ENCODE data around the gene PGLYRP4.

PGLYRP4 gene

DNA sequence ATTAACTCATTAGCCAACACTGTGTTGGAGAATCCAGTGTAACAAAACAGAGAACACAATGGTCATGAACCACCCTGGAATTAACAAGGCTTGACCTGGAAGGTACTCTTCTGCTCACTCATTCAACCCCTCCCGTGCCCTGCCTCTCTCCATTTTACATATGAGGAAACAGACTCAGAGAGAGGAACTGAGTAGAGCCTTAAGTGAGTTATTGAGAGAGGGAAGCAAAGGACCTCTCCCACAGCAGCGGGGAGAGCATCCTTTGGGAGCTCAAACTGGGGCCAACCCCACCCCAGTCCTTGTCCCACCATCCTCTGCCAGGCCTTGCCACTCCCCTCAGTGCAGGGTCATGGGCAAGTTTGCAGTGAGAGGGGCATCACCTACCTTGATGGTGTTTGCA, 25.4 kb upstream of the PGLYRP4 start:
- Histone ChIP-seq H3K4me3 (ENCODE audit: low read length) (no peak overlapping the region), H3K36me3 (ENCODE audit: control insufficient read depth, insufficient read depth, low read length, severe bottlenecking) (no peaks in the 10 kb centered on the region)

DNA sequence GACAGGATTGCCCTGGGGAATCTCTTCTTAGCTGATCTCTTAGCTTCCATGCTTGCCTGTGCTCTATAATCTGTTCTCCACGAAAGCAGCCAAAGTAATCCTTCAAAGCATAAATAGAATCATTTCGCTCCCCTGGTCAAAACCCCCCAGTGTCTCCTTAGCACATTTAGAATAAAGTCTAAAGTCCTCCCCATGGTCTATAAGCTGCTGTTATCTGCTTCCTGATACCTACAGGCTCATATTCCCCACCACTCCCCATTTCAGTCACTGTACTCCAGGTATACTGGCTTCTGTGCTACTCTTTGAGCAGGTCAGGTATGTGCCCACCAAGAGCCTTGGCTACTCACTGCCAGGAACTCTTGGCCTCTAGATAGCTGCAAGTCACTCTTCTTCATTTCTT, 23.9 kb upstream of the PGLYRP4 start:
- Histone ChIP-seq H3K4me1 (ENCODE audit: control insufficient read depth, insufficient read depth, low read length) (peaks cover 10% of the 10 kb centered on the region), H3K9ac (ENCODE audit: low read length) (no peak overlapping the region), H3K27me3 (replicated peaks; ENCODE audit: control insufficient read depth, insufficient read depth, low read length) (peaks cover 23% of the 10 kb centered on the region), H3K9me3 (ENCODE audit: control insufficient read depth, low read length) (no peaks in the 10 kb centered on the region), H3K36me3 (ENCODE audit: control insufficient read depth, insufficient read depth, low read length, severe bottlenecking) (no peaks in the 10 kb centered on the region), H3K4me3 (ENCODE audit: low read length) (no peak overlapping the region)
- no peak for DNase-seq (ENCODE audit: low read depth)

More for the DNA sequence above, 25.4 kb upstream of the PGLYRP4 start:
- H3K4me1 ChIP-seq (ENCODE audit: control insufficient read depth, insufficient read depth, low read length) = peaks cover 10% of the 10 kb centered on the region
- H3K9me3 ChIP-seq (ENCODE audit: control insufficient read depth, low read length) = no peaks in the 10 kb centered on the region
- H3K9ac ChIP-seq (ENCODE audit: low read length) = no peak overlapping the region
- peaks cover 20% of the 10 kb centered on the region for H3K27me3 ChIP-seq (replicated peaks; ENCODE audit: control insufficient read depth, insufficient read depth, low read length)
- no peak for DNase-seq (ENCODE audit: low read depth)

DNA sequence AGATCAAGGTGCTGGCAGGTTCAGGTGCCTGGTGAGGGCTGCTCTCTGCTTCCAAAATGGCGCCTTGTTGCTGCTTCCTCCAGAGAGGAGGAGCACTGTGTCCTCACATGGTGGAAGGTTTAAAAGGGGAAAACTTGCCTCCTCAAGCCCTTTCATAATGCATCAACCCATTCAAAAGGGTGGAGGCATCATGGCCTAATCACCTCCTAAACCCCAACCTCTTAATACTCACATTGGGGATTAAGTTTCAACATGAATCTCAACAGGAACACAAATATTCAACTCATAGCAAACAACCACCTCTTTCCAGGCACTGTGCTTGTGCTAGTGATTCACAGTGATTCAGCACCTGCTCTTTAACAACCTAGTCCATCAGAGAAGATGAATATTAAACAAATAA, 22.6 kb upstream of the PGLYRP4 start:
- Histone ChIP-seq H3K9ac (ENCODE audit: low read length) (no peak overlapping the region), H3K36me3 (ENCODE audit: control insufficient read depth, insufficient read depth, low read length, severe bottlenecking) (no peaks in the 10 kb centered on the region), H3K27me3 (replicated peaks; ENCODE audit: control insufficient read depth, insufficient read depth, low read length) (peaks cover 33% of the 10 kb centered on the region), H3K4me3 (ENCODE audit: low read length) (no peak overlapping the region), H3K9me3 (ENCODE audit: control insufficient read depth, low read length) (no peaks in the 10 kb centered on the region), H3K4me1 (ENCODE audit: control insufficient read depth, insufficient read depth, low read length) (peaks cover 10% of the 10 kb centered on the region)
- DNase-seq (ENCODE audit: low read depth) = no peak

DNA sequence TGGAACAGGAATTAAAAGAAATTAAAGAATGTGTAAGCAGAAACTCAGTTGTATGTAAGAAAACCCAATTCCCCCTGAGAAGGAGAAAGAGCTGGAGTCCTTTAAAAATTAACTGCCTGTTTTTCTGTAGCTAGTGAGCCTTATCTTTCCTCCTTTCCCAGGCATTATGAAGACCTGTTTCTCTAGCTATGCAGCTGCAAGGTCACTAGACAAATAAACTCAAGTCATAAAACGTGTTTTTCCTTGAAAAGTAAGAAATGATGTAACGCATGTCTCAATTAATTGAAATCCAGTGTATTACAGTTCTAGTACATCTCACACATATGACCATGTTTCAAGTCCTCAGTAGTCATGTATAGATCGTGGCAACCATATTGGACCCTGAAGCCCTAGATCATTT, 21.5 kb upstream of the PGLYRP4 start:
- Histone ChIP-seq H3K4me1 (ENCODE audit: control insufficient read depth, insufficient read depth, low read length) (peaks cover under 1% of the 10 kb centered on the region), H3K27me3 (replicated peaks; ENCODE audit: control insufficient read depth, insufficient read depth, low read length) (peaks cover 34% of the 10 kb centered on the region), H3K36me3 (ENCODE audit: control insufficient read depth, insufficient read depth, low read length, severe bottlenecking) (no peaks in the 10 kb centered on the region), H3K4me3 (ENCODE audit: low read length) (no peak overlapping the region), H3K9ac (ENCODE audit: low read length) (no peak overlapping the region), H3K9me3 (ENCODE audit: control insufficient read depth, low read length) (no peaks in the 10 kb centered on the region)
- no peak for DNase-seq (ENCODE audit: low read depth)

- no peaks in the 10 kb centered on the region for H3K9me3 ChIP-seq (ENCODE audit: control insufficient read depth, low read length)
- H3K9ac ChIP-seq (ENCODE audit: low read length) = no peak overlapping the region
- H3K36me3 ChIP-seq (ENCODE audit: control insufficient read depth, insufficient read depth, low read length, severe bottlenecking) = no peaks in the 10 kb centered on the region
- no peaks in the 10 kb centered on the region for H3K4me1 ChIP-seq (ENCODE audit: control insufficient read depth, insufficient read depth, low read length)
- DNase-seq (ENCODE audit: low read depth) = no peak
- H3K27me3 ChIP-seq (replicated peaks; ENCODE audit: control insufficient read depth, insufficient read depth, low read length) = peaks cover 40% of the 10 kb centered on the region
- no peak overlapping the region for H3K4me3 ChIP-seq (ENCODE audit: low read length)
These were observed 19.9 kb upstream of the PGLYRP4 start for GRCh38 chr1:153368495-153368894.

DNA sequence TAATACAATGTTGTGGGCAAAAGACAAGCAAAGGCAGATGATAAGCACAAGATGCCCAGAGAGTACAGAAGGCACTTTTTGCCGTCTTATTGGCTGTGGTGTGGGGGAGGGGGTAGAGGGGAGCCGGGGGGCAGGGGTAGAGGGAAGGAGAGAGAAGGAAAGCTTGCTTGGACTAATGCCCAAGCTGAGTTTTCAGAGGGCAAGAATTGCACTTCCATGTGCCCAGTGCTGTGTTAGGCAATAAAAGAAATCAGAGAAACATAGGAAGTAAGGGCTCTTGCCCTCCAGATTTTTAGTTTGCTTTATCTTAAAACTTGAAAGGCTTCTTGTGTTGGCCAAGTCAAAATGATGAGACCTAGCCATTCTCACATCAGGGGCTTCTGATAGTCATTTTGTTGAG, 18.4 kb upstream of the PGLYRP4 start:
- Histone ChIP-seq H3K9ac (ENCODE audit: low read length) (no peak overlapping the region), H3K36me3 (ENCODE audit: control insufficient read depth, insufficient read depth, low read length, severe bottlenecking) (no peaks in the 10 kb centered on the region), H3K9me3 (ENCODE audit: control insufficient read depth, low read length) (no peaks in the 10 kb centered on the region), H3K4me1 (ENCODE audit: control insufficient read depth, insufficient read depth, low read length) (no peaks in the 10 kb centered on the region), H3K27me3 (replicated peaks; ENCODE audit: control insufficient read depth, insufficient read depth, low read length) (peaks cover 40% of the 10 kb centered on the region), H3K4me3 (ENCODE audit: low read length) (no peak overlapping the region)
- no peak for DNase-seq (ENCODE audit: low read depth)

DNA sequence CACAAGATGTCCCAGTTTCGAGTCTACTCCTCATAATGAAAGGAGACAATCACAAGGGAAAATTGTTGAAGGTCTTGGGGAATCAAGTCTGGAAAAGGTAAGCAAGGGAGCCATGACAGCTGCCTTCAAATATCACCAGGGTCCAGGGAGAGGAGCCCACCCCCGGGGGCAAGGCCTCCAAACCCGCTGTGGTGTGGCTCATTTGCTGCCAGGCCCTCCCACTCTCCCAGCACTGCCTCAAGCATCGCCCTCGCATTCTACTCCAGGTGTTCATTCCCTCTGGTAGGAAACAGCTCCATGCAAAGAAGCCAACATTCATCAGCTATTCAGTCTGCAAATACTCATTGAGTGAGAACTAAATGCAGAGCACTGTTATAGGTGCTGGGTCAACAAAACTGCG, 17.6 kb upstream of the PGLYRP4 start:
- Histone ChIP-seq H3K4me1 (ENCODE audit: control insufficient read depth, insufficient read depth, low read length) (no peaks in the 10 kb centered on the region), H3K9me3 (ENCODE audit: control insufficient read depth, low read length) (no peaks in the 10 kb centered on the region), H3K36me3 (ENCODE audit: control insufficient read depth, insufficient read depth, low read length, severe bottlenecking) (no peaks in the 10 kb centered on the region), H3K4me3 (ENCODE audit: low read length) (no peak overlapping the region), H3K27me3 (replicated peaks; ENCODE audit: control insufficient read depth, insufficient read depth, low read length) (peaks cover 40% of the 10 kb centered on the region), H3K9ac (ENCODE audit: low read length) (no peak overlapping the region)
- DNase-seq (ENCODE audit: low read depth) = no peak

DNA sequence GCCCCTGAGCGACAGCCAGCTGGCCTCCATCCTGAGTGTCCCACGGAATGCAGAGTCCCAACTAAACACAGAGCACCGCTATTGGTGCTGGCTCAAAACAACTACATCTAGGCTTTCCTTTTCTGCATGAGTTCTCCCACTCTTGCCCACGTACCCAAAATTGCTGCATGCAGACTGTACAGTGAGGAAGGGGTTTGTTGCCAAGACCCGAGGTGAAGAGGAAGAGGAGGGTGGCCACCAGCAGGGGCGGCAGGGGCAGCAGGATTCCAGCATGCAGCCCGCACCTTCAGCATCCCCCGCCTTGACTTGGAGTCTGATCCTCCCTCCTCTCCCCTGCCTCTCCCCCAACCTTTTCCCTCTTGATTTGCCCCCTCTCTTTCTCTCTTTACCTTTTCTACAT, 17.1 kb upstream of the PGLYRP4 start:
- H3K9ac ChIP-seq (ENCODE audit: low read length) = no peak overlapping the region
- DNase-seq (ENCODE audit: low read depth) = no peak
- H3K27me3 ChIP-seq (replicated peaks; ENCODE audit: control insufficient read depth, insufficient read depth, low read length) = peaks cover 40% of the 10 kb centered on the region
- no peaks in the 10 kb centered on the region for H3K9me3 ChIP-seq (ENCODE audit: control insufficient read depth, low read length)
- H3K4me1 ChIP-seq (ENCODE audit: control insufficient read depth, insufficient read depth, low read length) = no peaks in the 10 kb centered on the region
- no peaks in the 10 kb centered on the region for H3K36me3 ChIP-seq (ENCODE audit: control insufficient read depth, insufficient read depth, low read length, severe bottlenecking)
- H3K4me3 ChIP-seq (ENCODE audit: low read length) = no peak overlapping the region

DNA sequence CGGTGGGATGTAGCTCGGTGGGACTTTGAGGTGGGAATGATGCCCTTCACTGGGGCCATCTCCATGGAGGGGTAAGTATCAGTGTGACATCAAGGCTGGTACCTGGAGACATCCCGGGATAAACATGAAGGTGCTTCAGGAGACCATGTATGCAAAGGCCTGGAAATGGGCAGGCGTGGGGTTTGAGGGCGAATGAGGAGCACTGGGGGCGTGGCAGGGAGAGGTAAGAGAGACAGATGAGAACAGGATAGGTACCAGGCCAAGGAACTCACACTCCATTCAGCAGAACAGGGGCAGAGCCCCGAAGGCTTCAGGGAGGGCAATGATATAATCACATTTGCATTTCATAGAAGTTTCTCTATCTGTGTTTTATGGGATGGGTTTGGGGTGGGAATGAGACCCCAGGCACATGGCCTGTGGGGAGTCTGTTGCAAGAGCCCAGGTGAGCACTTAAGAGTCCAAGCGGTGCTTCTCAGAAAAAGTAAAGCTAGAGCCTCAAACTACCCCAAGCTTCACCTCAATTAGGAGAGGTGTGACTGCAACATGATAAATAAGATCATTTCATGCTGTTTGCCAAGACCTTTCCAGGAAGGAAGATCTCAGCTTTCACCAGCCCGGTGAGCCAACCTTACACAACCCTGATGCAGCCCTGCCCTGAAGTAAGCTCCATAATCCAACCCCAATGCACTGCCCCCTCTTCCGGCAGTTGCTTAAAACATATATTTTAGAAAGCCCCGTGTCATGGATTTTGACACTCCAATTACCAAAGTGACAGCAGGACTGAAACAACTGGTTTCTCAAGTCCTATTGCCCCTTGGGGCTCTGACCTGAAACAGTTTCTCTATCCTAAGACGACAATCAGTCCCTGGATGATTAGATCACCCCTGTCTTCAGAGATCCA, 16.4 kb upstream of the PGLYRP4 start:
- Histone ChIP-seq H3K27me3 (replicated peaks; ENCODE audit: control insufficient read depth, insufficient read depth, low read length) (peaks cover 43% of the 10 kb centered on the region), H3K4me1 (ENCODE audit: control insufficient read depth, insufficient read depth, low read length) (no peaks in the 10 kb centered on the region), H3K36me3 (ENCODE audit: control insufficient read depth, insufficient read depth, low read length, severe bottlenecking) (no peaks in the 10 kb centered on the region), H3K9me3 (ENCODE audit: control insufficient read depth, low read length) (no peaks in the 10 kb centered on the region), H3K4me3 (ENCODE audit: low read length) (no peak overlapping the region), H3K9ac (ENCODE audit: low read length) (no peak overlapping the region)
- no peak for DNase-seq (ENCODE audit: low read depth)

- Histone ChIP-seq H3K4me3 (ENCODE audit: low read length) (no peak overlapping the region), H3K36me3 (ENCODE audit: control insufficient read depth, insufficient read depth, low read length, severe bottlenecking) (no peaks in the 10 kb centered on the region), H3K9me3 (ENCODE audit: control insufficient read depth, low read length) (no peaks in the 10 kb centered on the region), H3K9ac (ENCODE audit: low read length) (no peak overlapping the region), H3K27me3 (replicated peaks; ENCODE audit: control insufficient read depth, insufficient read depth, low read length) (peaks cover 42% of the 10 kb centered on the region), H3K4me1 (ENCODE audit: control insufficient read depth, insufficient read depth, low read length) (no peaks in the 10 kb centered on the region)
- DNase-seq (ENCODE audit: low read depth) = no peak
These were observed 15.5 kb upstream of the PGLYRP4 start for GRCh38 chr1:153364156-153364555.

DNA sequence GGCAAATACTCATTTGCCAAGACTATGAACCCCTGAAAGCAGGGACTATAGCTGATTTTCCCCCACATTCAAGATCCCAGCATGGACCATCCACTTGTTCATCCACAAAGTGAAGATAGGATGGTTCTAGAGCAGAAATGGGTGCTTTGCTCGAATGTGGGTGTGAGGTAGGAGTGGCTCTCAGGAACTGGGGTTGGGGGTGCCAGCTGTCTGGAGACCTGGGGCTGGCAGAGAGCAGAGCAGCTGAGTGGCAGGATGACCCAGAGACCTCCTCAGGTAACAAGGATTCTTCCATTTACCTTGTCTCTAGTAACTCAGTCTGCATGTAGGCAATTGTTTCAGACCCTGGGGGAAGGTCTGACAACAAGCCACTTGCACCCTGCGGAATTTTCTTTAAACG, 15.0 kb upstream of the PGLYRP4 start:
- Histone ChIP-seq H3K9me3 (ENCODE audit: control insufficient read depth, low read length) (no peaks in the 10 kb centered on the region), H3K36me3 (ENCODE audit: control insufficient read depth, insufficient read depth, low read length, severe bottlenecking) (no peaks in the 10 kb centered on the region), H3K9ac (ENCODE audit: low read length) (no peak overlapping the region), H3K4me1 (ENCODE audit: control insufficient read depth, insufficient read depth, low read length) (no peaks in the 10 kb centered on the region), H3K27me3 (replicated peaks; ENCODE audit: control insufficient read depth, insufficient read depth, low read length) (peaks cover 44% of the 10 kb centered on the region), H3K4me3 (ENCODE audit: low read length) (no peak overlapping the region)
- DNase-seq (ENCODE audit: low read depth) = no peak

All from adipocyte (in vitro differentiated cells).